HG03571 (cell line): ENCODE measurements around the gene SRP14.
"Not testable (repeated sequence)": the region's sequence is repeated elsewhere in the genome, so short reads cannot be mapped to it uniquely, and the experiment has no call there.

Experiments used
- ATAC-seq: cut with Tn5 transposase; IDR thresholded peaks from one replicate; pipeline ENCODE4 v1.9.1; 2021; ENCODE audit not compliant: unreplicated experiment

Gene SRP14

DNA sequence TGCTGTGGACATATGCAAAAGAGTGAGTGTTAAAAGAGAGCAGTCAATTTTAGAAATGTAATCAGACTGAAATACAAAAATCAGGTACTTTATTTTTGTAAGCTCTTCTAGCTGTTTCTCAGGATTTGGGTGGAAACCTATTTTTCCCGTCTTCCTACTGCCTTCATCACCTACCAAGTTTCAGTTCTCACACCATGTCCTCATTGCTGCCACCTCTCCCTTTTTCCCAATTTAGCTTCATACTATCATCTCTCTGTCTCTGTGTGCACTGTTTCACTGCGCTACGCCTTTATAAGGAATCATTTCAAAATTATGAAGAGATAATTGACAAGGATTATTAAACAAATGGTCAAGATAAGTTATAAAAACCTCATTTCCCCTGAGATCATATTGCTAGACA is 7.7 kb downstream of the SRP14 start:
- no peak for ATAC-seq

DNA sequence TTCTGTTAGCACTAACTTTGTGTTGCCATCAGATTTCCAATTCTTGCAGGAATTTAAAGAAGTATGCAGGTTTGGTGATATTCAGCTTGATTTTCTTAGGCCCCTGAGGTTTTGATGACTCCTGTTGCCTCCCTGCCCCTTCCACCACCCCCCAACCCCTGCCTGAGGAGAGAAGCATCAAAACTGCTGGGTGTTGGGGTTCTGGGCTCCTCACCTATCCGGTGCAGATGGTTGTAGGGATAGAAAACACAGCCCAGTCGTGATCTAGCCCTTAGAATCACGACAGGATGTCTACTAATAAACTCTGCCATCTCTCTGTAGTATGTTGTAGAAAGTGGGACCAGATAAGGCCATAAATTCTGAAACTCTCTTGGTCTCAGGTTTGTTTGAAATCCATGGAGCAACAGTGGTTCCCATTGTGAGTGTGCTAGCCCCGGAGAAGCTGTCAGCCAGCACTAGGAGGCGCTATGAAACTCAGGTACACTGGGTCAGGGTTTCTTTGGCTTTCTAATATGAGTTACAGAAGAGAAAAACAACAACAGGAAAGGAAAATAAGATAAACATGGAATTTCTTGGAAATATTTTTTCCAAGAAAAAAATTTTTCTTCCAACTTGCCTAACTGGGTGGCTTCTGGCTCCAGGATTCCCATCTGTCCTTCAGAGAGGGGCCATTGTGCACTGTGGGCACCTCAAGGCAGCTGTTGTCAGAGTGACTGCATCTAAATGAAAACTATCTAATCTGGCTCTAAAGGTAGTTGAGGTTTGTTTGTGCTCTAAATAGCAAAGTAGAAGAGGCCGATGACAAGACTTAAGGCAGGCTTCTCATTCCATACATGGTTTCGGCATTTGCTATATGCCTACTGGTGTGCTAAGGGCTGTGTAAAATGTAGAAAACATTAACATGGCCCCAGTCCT is 8.7 kb downstream of the SRP14 start:
- no peak for ATAC-seq

GRCh38 chr15:40028853-40029252 is 10.1 kb downstream of the SRP14 start:
- ATAC-seq = no peak

GRCh38 chr15:40028193-40028592 is 10.8 kb downstream of the SRP14 start:
- no peak for ATAC-seq

GRCh38 chr15:40016224-40016865 is 22.6 kb downstream of the SRP14 start:
- ATAC-seq = no peak

- no peak for ATAC-seq
These were observed 24.6 kb downstream of the SRP14 start for GRCh38 chr15:40014390-40014789.

DNA sequence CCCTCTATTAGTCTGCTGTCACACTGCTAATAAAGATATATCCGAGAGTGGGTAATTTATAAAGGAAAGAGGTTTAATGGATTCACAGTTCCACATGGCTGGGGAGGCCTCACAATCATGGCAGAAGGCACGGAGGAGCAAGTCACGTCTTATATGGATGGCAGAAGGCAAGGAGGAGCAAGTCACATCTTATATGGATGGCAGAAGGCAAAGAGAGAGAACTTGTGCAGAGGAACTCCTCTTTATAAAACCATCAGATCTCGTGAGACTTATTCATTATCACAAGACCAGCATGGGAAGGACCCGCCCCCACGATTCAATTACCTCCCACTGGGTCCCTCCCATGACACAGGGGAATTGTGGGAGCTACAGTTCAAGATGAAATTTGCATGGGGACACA is 25.6 kb downstream of the SRP14 start:
- ATAC-seq = not testable (repeated sequence)

DNA sequence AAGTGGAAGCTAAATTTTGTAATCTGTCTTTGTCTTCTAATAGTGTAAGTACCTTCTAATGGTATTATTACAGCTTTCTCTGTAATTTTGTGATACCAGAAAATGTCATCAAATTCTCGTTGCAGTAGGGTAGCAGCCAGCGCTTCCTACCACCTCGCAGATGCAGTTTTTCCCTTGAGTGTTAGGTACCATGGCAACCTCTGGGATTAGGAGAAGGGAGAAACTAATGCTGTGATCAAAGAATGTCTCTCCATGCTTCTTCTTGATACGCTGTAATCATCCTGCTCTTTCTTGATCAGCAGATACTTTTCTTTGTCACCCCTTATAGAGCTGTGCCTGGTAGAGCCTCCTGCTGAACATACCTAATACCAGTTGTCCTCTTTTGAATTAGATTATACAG is 27.7 kb downstream of the SRP14 start:
- no peak for ATAC-seq

DNA sequence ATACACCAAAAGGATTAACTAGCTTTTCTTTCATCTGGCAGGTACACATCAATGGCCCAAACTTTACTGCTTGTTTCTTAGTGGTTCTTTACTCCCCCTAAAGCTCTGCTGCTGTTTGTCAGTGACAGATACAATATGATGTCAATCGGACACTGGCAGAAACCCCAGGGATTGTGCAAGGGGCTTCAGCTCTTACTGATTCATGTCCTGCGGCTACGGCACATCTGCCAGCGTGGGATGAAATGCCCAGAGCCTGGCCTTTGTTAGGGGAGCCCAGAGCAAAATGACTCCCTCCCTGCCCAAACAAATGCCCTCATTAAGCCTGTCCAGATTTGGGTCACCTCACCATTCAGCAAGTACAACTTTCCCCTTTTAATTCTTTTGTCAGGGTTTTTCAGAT is 28.3 kb downstream of the SRP14 start:
- ATAC-seq = no peak

DNA sequence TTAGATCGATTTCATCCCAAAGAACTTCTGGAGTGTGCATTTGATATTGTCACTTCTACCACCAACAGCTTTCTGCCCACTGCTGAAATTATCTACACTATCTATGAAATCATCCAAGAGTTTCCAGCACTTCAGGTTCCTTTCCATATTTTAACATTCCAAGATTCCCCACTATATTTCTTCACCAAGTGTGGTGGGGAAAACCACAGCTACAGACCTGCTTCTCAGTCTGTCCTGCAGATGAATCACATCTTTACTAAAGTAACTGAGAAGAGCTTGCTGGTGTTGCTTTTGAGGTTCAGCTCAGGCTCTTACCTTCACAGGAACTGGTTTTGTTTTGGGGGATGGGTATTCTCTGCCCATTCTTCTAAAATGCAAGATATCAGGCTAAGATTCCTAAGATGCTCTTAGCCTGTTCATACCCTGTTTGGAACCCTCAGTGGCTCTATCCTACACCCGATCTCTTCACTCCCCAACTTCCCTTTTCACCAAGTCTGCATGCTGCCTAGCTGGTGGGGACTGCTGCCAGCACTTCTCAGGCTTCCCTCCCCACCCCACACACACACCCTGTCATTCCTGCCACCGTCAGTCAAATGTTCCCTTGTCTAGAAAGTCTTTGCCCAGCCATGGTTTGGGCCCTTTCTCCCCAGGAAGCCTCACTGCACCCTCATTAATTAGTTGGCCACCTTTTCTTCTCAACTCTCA is 30.8 kb downstream of the SRP14 start:
- no peak for ATAC-seq

DNA sequence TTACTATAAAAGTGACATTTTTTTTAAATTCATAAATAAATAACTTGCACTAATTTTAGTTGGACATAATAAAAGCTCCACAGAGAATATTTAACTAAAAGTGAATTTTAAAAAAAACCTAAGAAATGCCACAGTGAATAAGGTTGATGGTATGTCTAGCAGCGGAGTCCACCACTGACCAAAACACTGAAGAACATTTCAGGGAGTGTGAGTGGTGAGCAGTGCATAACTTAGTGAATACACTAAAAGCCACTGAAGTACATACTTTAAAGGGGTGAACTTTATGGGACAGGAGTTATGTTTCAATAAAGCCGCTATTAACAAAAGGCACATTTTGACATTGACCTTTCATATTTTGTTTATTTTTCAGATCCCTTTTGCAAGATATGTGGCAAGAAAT is 32.3 kb downstream of the SRP14 start:
- no peak for ATAC-seq

GRCh38 chr15:40006003-40006402 is 33.0 kb downstream of the SRP14 start:
- ATAC-seq = no peak

DNA sequence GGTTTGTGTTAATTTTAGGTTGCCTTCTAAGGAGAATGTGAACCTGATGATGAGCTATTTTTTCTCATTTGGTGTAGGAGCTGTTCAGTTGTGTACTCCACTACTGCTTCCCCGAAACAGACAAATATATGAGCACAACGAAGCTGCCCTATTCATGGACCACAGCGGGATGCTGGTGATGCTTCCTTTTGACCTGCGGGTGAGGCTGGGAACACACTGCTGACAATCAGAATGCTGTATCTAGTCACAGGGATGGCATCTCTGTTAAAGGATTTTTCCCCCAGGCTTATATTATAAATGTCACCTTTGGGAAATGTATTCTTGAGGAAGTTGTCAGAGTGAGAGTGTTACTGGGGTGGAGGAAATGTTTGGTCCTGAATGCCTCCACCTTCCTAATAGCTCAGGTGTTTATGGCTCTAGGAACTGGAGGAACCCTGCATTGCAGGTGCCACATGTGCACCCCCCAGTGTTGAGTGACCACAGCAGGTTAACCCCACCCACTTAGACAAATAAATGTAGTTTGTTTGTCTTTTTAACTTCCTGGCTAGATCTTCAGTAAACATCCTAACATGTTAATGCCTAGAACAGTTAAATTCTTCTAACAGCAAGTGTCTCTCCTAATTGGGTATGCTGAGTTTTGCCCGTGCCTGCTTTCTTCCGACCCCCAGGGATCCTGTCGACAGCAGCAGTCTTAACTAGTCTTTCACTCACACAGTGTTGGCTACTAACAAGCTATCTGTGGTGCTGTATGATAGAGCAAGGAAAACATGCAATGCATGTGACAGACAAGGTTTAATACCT is 35.7 kb downstream of the SRP14 start:
- ATAC-seq = no peak

- no peak for ATAC-seq
These were observed 36.7 kb downstream of the SRP14 start for GRCh38 chr15:40002295-40002694.

DNA sequence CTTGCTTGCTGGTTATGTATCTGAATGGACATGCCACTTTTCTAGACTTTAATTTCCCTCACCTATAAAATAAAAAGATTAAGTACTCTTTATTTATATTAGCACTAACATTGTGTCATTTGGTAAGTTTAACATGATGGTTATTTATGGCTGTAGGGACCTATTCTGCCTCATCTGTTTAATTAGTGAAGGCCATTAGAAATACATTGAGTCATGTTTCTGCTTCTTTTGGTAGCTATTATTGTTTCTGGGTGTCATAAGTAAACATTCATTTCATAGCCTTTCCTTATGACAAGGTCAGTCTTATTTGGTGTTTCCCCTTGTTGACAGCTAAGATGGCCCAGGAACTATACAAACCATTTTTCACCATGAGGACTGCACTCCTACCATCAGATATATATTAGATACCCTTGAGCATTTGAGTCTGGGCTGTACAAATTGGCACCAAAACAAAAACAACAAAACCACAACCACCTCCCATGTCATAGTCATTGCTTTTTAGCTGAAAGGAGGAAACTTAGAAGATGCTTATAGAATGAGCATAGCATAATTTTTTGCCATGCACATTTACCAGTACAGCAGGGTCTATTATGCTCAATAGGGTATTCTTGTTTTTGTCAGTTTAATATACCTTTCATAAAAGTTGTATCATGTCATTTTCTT is 39.3 kb downstream of the SRP14 start:
- ATAC-seq = no peak

DNA sequence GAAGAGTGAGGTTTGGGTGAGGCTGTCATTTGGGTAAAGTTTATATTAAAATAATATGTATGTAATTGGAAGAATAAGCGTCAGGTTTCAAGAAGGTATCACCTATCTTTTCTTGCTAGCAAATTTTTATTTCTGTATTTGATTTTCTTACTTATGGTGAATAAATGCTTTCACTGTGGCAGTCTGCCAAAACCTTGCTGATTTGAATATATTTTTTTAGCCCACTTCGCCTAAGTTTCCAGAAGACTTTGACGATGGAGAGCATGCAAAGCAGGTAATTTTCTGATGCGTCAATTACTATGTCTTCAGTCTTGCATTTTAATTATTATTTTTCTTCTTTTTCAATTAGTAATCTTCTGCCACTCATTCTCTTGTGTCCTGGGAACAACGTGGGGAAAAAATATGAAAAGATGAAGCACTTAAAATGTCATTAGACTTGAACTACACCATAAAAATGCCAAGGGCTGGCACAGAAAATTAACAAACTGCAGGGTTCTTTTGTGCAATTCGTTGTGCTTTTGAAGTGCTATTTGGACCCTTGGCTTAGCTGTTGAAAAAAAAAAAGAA is 40.4 kb downstream of the SRP14 start:
- no peak for ATAC-seq

- ATAC-seq = no peak
These were observed 41.3 kb downstream of the SRP14 start for GRCh38 chr15:39997639-39998038.

DNA sequence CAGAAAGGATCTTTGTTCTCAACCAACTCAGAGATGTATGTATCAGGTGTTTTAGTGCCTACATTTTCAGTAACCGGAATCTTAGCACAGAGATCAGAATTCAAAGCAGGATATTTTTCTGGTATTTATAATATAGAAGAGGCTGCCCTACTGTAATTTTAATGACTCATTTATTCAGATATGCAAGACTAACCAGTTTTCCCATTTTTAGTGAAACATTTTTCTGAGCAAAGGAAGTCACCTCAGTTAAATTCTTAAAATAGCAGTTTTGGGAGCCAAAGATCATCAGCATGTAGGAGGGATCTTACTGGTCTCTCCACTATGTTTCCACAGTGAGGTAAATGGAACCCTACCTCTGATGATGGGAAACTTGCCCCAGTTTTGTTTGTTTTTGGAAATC is 42.0 kb downstream of the SRP14 start:
- ATAC-seq = no peak

GRCh38 chr15:39996228-39996627 is 42.8 kb downstream of the SRP14 start:
- ATAC-seq = not testable (repeated sequence)

DNA sequence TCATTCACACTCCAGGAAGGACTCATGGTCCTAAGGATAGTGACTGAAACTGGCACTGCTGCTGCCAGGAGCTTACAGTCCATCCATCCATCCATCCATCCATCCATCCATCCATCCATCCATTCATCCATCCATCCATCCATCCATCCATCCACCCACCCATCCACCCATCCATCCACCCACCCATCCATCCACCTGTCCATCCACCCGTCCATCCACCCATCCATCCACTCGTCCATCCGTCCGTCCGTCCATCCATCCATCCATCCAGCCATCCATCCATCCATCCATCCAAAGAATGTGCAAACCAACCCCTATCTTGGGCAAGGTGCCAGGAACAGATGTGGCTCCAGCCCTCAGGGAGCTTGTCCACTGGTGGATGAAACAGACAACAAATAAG is 46.0 kb downstream of the SRP14 start:
- not testable (repeated sequence) for ATAC-seq
